ENCODE data around the gene RPTOR. TPM values are rescaled to one million over a fixed set of nuclear protein-coding genes. Genes with fewer than 3 reads are reported as not detected.

RPTOR gene
- total and polyA plus RNA-seq, 10 of the 15 experiments (the other 5 are each of a cell fraction or from before 2014, with no cell fraction given): 0.18 to 32.1 (median 7.8) TPM

DNA sequence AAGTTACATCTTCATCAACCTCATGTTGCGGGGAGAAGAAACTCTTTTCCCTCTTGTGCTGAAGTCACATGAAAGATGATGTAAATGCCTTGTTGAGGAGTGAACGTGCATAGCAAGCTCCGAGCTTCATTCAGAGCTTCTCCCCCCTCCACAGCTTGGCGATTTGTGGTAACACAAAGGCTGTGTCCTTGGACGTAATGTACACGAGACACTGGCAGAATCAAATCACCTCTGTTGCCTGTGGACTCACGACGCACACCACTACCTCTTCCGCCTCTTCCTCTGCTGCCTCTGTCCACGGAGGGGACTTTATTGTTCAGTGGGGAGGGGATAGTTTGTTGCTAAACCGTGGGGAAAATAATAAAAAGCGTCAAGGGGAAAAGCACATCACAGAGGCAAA lies 392.1 kb downstream of the RPTOR start:
- no peak overlapping the region for H3K27ac ChIP-seq (ENCODE audit: control insufficient read depth, insufficient read depth)
- H4K20me1 ChIP-seq (ENCODE audit: control insufficient read depth, insufficient read depth): no peaks in the 10 kb centered on the region
- DNase-seq (ENCODE audit: low read depth, low spot score) (no peak), ATAC-seq (no peak), FAIRE-seq (no peak)
- H3K79me2 ChIP-seq (ENCODE audit: control insufficient read depth, insufficient read depth, low read length): no peaks in the 10 kb centered on the region
- RAD21 ChIA-PET (ENCODE audit: unreplicated experiment): no interaction called here
- no TSS peak for BruUV-seq (replicated peaks)
- H3K9ac ChIP-seq (ENCODE audit: control insufficient read depth, insufficient read depth, low read length): no peak overlapping the region
- 86% methylated on average over 12 of the region's 12 CpGs for WGBS (ENCODE audit: insufficient coverage, insufficient replicate concordance, low lambda C conversion rate, missing lambda C conversion rate)
- H3K36me3 ChIP-seq (ENCODE audit: control insufficient read depth in 2 of 2, insufficient read depth in 2 of 2, low read length in 1 of 2): peaks cover 0 to 6% of the 10 kb centered on the region in 2 experiments; a peak in 1 of 4 replicates
- no peak overlapping the region for H3K4me2 ChIP-seq (ENCODE audit: control insufficient read depth, insufficient read depth)
- H2AFZ ChIP-seq (ENCODE audit: control insufficient read depth, low read depth, low read length): no peak overlapping the region
- in situ Hi-C loops (cut with MboI): no loop called here
- CTCF ChIA-PET: interaction anchor here (1.5 kb wide), 1 partner anchor 36 kb away, joined by 3 read pairs; no protein-coding TSS in a partner anchor
- H3K9me3 ChIP-seq (replicated peaks; ENCODE audit: control insufficient read depth, insufficient read depth, low read length): no peaks in the 10 kb centered on the region
- SMC1A ChIA-PET (ENCODE audit: uncharacterized antibody, unreplicated experiment): interaction anchor here (0.6 to 1.6 kb wide), 2 partner anchors 36 to 60 kb away, joined by 3 to 4 read pairs; no protein-coding TSS in a partner anchor
- intact Hi-C loops (cut with micrococcal nuclease; ENCODE audit: unreplicated experiment): no loop called here
- POLR2A ChIA-PET: no interaction called here
- H3K4me3 ChIP-seq: no peak overlapping the region
- H3K4me1 ChIP-seq (ENCODE audit: control insufficient read depth, insufficient read depth, low read length): no peaks in the 10 kb centered on the region
- no peaks in the 10 kb centered on the region for H3K27me3 ChIP-seq (replicated peaks in 1 of 2; ENCODE audit: control insufficient read depth in 2 of 2, insufficient read depth in 2 of 2, low read length in 1 of 2)
- TF ChIP-seq, protein P1, sequence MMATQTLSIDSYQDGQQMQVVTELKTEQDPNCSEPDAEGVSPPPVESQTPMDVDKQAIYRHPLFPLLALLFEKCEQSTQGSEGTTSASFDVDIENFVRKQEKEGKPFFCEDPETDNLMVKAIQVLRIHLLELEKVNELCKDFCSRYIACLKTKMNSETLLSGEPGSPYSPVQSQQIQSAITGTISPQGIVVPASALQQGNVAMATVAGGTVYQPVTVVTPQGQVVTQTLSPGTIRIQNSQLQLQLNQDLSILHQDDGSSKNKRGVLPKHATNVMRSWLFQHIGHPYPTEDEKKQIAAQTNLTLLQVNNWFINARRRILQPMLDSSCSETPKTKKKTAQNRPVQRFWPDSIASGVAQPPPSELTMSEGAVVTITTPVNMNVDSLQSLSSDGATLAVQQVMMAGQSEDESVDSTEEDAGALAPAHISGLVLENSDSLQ (IDR thresholded peaks at IDR 0.05): no peak
- TF ChIP-seq SMAD5 (IDR thresholded peaks at IDR 0.05; ENCODE audit: low read depth) (no peak), PAX8 (IDR thresholded peaks at IDR 0.05) (no peak), CHD1 (IDR thresholded peaks at IDR 0.05; ENCODE audit: low read depth, low read length) (no peak), HCFC1 (IDR thresholded peaks at IDR 0.05; ENCODE audit: low read length) (no peak)
- TF ChIP-seq, protein P2, sequence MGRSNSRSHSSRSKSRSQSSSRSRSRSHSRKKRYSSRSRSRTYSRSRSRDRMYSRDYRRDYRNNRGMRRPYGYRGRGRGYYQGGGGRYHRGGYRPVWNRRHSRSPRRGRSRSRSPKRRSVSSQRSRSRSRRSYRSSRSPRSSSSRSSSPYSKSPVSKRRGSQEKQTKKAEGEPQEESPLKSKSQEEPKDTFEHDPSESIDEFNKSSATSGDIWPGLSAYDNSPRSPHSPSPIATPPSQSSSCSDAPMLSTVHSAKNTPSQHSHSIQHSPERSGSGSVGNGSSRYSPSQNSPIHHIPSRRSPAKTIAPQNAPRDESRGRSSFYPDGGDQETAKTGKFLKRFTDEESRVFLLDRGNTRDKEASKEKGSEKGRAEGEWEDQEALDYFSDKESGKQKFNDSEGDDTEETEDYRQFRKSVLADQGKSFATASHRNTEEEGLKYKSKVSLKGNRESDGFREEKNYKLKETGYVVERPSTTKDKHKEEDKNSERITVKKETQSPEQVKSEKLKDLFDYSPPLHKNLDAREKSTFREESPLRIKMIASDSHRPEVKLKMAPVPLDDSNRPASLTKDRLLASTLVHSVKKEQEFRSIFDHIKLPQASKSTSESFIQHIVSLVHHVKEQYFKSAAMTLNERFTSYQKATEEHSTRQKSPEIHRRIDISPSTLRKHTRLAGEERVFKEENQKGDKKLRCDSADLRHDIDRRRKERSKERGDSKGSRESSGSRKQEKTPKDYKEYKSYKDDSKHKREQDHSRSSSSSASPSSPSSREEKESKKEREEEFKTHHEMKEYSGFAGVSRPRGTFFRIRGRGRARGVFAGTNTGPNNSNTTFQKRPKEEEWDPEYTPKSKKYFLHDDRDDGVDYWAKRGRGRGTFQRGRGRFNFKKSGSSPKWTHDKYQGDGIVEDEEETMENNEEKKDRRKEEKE (IDR thresholded peaks at IDR 0.05): no peak
